ENCODE measurements around the gene CNP.

Gene CNP

GRCh38 chr17:41974031-41974430 is 7.4 kb downstream of the CNP start:
- no peak for DNase-seq (ENCODE audit: low read depth)
- H3K4me3 ChIP-seq (ENCODE audit: low read depth, low read length), result no peak overlapping the region
- TF ChIP-seq, protein P1, sequence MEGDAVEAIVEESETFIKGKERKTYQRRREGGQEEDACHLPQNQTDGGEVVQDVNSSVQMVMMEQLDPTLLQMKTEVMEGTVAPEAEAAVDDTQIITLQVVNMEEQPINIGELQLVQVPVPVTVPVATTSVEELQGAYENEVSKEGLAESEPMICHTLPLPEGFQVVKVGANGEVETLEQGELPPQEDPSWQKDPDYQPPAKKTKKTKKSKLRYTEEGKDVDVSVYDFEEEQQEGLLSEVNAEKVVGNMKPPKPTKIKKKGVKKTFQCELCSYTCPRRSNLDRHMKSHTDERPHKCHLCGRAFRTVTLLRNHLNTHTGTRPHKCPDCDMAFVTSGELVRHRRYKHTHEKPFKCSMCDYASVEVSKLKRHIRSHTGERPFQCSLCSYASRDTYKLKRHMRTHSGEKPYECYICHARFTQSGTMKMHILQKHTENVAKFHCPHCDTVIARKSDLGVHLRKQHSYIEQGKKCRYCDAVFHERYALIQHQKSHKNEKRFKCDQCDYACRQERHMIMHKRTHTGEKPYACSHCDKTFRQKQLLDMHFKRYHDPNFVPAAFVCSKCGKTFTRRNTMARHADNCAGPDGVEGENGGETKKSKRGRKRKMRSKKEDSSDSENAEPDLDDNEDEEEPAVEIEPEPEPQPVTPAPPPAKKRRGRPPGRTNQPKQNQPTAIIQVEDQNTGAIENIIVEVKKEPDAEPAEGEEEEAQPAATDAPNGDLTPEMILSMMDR (IDR thresholded peaks at IDR 0.05; ENCODE audit: low read depth, low read length, missing control alignments), result no peak

DNA sequence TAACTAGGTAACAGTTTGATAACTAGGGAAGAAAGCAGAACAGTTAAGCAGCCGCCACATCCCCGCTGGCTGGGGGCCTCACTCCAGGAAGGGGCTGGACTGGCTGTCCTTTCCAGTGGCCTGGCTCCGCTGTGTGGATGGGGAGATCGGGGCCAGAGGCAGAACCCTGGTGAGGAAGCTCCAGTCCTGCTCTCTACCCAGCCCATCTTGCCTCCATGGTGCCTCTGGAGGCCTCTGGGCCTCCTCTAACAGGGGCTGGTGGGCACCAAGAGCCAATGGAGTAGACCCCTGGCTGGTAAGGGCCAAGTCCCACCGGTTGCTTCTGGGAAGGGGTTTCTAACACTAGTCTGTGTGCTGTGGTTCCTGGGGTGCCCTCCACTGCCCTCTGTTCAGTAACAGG is 8.1 kb downstream of the CNP start:
- TF ChIP-seq, protein P1 (IDR thresholded peaks at IDR 0.05; ENCODE audit: low read depth, low read length, missing control alignments), result no peak
- DNase-seq (ENCODE audit: low read depth), result no peak
- no peak overlapping the region for H3K4me3 ChIP-seq (ENCODE audit: low read depth, low read length)

DNA sequence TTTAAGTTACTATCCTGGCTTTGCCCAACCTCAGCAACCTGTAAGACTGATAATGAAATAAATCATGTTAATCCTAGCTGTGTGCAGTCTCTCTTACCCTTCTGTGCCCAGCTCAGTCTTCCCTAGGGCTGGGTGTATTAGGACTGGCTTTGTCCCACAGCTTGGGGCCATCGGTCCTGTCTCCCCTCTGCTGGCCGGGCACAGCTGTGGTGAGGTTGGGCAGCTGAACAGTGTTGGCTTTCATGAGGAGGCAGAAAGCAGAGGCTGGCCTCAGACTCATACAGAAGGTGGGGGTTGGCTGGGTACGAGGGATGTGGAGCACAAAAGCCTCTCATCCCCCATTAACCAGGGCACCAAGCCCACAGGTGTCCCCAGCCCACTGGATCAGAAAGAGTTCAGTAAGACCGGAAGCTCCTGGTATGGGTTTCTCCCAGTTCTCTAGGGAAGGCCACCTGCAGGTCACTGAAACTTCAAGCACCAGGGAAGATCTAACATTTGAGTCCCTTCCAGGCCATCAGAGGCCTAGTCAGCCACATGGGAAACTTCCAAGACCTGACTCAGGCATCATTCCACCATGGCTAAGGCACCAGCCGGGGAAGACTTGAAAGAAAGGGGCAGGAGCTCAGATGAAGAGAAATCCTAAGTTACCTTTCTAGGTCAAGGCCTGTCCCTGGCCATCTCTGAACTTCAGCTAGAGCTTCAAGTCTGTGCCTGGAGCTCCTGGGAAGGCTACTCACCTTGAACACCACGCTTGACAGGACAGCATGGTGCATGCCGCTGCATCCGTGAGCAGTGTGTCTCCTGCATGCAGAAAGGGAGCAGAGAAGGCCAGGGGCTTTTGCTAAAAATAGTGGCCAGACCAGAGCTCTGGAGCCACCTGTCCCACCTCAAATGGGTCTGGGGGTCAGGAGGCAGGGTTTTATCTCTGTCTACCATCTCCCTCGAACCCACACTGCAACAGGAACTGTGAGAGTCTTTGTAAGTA is 8.8 kb downstream of the CNP start:
- no peak for DNase-seq (ENCODE audit: low read depth)
- no peak overlapping the region for H3K4me3 ChIP-seq (ENCODE audit: low read depth, low read length)
- TF ChIP-seq, protein P1 (IDR thresholded peaks at IDR 0.05; ENCODE audit: low read depth, low read length, missing control alignments), result no peak

DNA sequence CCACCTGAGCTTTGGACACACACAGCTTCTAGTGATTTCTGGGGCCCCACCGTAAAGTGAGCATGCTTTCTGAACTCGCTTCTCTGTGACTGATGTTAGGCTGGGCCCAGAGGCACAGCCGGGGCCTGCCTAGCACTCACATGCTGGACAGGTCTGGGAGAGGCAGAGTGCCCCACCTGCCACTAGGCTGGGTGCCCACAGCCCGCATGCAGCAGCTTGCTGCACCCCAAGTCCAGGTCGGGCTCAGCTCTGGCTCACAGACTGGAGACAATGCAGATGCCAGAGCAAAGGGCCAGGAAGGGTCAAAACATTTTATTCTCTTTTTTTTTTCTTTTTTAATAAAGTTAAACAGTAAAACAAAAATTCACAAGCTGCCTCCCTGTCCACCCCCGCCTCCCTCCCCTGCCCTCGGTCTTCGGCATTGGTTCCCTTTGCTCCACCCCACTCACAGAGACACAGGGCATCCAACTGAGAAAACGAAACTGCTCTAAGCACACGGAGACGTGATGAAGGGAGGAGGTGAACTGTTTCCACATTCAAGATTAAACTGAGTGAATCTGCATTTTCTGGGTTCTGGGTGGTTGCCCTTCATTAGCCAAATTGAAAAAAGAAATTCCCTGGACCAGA is 9.7 kb downstream of the CNP start:
- no peak overlapping the region for H3K4me3 ChIP-seq (ENCODE audit: low read depth, low read length)
- DNase-seq (ENCODE audit: low read depth), result no peak
- TF ChIP-seq, protein P1 (IDR thresholded peaks at IDR 0.05; ENCODE audit: low read depth, low read length, missing control alignments), result no peak

- TF ChIP-seq, protein P1 (IDR thresholded peaks at IDR 0.05; ENCODE audit: low read depth, low read length, missing control alignments), result no peak
- H3K4me3 ChIP-seq (ENCODE audit: low read depth, low read length), result no peak overlapping the region
- DNase-seq (ENCODE audit: low read depth), result no peak
Observed at GRCh38 chr17:41977991-41978390, 11.4 kb downstream of the CNP start.

GRCh38 chr17:41982026-41982760 is 15.6 kb downstream of the CNP start:
- TF ChIP-seq, protein P1 (IDR thresholded peaks at IDR 0.05; ENCODE audit: low read depth, low read length, missing control alignments), result no peak
- no peak overlapping the region for H3K4me3 ChIP-seq (ENCODE audit: low read depth, low read length)
- no peak for DNase-seq (ENCODE audit: low read depth)
